ENCODE measurements around the gene SYT3.

Gene SYT3

GRCh38 chr19:50639121-50640112 is at the start of gene SYT3:
TSS of gene SYT3 (minus strand) at chr19:50639881. CDS start at chr19:50637411, 2,470 bp downstream.
- H3K4me3 ChIP-seq (ENCODE audit: low read depth, low read length): peak within 1 kb of the TSS; percentile 53
- no peak for DNase-seq (ENCODE audit: low read depth)

GRCh38 chr19:50688766-50689165 is 49.1 kb upstream of the SYT3 start:
- H3K4me3 ChIP-seq (ENCODE audit: low read depth, low read length): no peak overlapping the region
- DNase-seq (ENCODE audit: low read depth): no peak

- no peak overlapping the region for H3K4me3 ChIP-seq (ENCODE audit: low read depth, low read length)
- DNase-seq (ENCODE audit: low read depth): no peak
Observed at GRCh38 chr19:50686310-50687032, 46.8 kb upstream of the SYT3 start.

- no peak overlapping the region for H3K4me3 ChIP-seq (ENCODE audit: low read depth, low read length)
- peak; percentile 19 for DNase-seq (ENCODE audit: low read depth)
Observed at GRCh38 chr19:50679177-50680125, 39.8 kb upstream of the SYT3 start.

GRCh38 chr19:50678323-50678722 is 38.6 kb upstream of the SYT3 start:
- DNase-seq (ENCODE audit: low read depth): no peak
- no peak overlapping the region for H3K4me3 ChIP-seq (ENCODE audit: low read depth, low read length)

- no peak for DNase-seq (ENCODE audit: low read depth)
- H3K4me3 ChIP-seq (ENCODE audit: low read depth, low read length): no peak overlapping the region
Observed at GRCh38 chr19:50677636-50678035, 38.0 kb upstream of the SYT3 start.

- H3K4me3 ChIP-seq (ENCODE audit: low read depth, low read length): no peak overlapping the region
- no peak for DNase-seq (ENCODE audit: low read depth)
Observed at GRCh38 chr19:50676625-50677197, 37.0 kb upstream of the SYT3 start.

GRCh38 chr19:50673118-50673517 is 33.4 kb upstream of the SYT3 start:
- no peak overlapping the region for H3K4me3 ChIP-seq (ENCODE audit: low read depth, low read length)
- DNase-seq (ENCODE audit: low read depth): no peak

- DNase-seq (ENCODE audit: low read depth): no peak
- H3K4me3 ChIP-seq (ENCODE audit: low read depth, low read length): no peak overlapping the region
Observed at GRCh38 chr19:50670102-50670380, 30.4 kb upstream of the SYT3 start.

- no peak for DNase-seq (ENCODE audit: low read depth)
Observed at GRCh38 chr19:50669302-50670101, 29.8 kb upstream of the SYT3 start.

GRCh38 chr19:50668879-50669278 is 29.2 kb upstream of the SYT3 start:
- DNase-seq (ENCODE audit: low read depth): no peak

More at GRCh38 chr19:50669302-50670101, 29.8 kb upstream of the SYT3 start:
- H3K4me3 ChIP-seq (ENCODE audit: low read depth, low read length): no peak overlapping the region

GRCh38 chr19:50668416-50668815 is 28.7 kb upstream of the SYT3 start:
- H3K4me3 ChIP-seq (ENCODE audit: low read depth, low read length): no peak overlapping the region
- no peak for DNase-seq (ENCODE audit: low read depth)

More at GRCh38 chr19:50668879-50669278, 29.2 kb upstream of the SYT3 start:
- H3K4me3 ChIP-seq (ENCODE audit: low read depth, low read length): no peak overlapping the region

GRCh38 chr19:50667759-50668231 is 28.1 kb upstream of the SYT3 start:
- no peak for DNase-seq (ENCODE audit: low read depth)

GRCh38 chr19:50667177-50667758 is 27.6 kb upstream of the SYT3 start:
- H3K4me3 ChIP-seq (ENCODE audit: low read depth, low read length): no peak overlapping the region
- no peak for DNase-seq (ENCODE audit: low read depth)

More at GRCh38 chr19:50667759-50668231, 28.1 kb upstream of the SYT3 start:
- no peak overlapping the region for H3K4me3 ChIP-seq (ENCODE audit: low read depth, low read length)

- H3K4me3 ChIP-seq (ENCODE audit: low read depth, low read length): no peak overlapping the region
- DNase-seq (ENCODE audit: low read depth): no peak
Observed at GRCh38 chr19:50666346-50667176, 26.9 kb upstream of the SYT3 start.

GRCh38 chr19:50664204-50664603 is 24.5 kb upstream of the SYT3 start:
- no peak overlapping the region for H3K4me3 ChIP-seq (ENCODE audit: low read depth, low read length)
- no peak for DNase-seq (ENCODE audit: low read depth)

GRCh38 chr19:50663482-50663790 is 23.8 kb upstream of the SYT3 start:
- no peak overlapping the region for H3K4me3 ChIP-seq (ENCODE audit: low read depth, low read length)
- no peak for DNase-seq (ENCODE audit: low read depth)
